Uterus (tissue), 2 donors: ENCODE results near the gene DHX35.

Experiments used
- CTCF ChIP-seq, 4 experiments: fragments of 200-600 bp in 2 of 4; fragments of 450-650 bp in 2 of 4; sonication (generic) in 2 of 4; IDR thresholded peaks; one replicate each; pipeline ENCODE4 v1.5.1; 2016 to 2019; ENCODE audit warnings: antibody characterized with exemption in 4 of 4, mild to moderate bottlenecking in 2 of 4, moderate library complexity in 1 of 4
- POLR2A ChIP-seq, 2 donors: fragments of 450-650 bp; IDR thresholded peaks; one replicate each; pipeline ENCODE4 v1.6.1; 2016; ENCODE audit warnings: antibody characterized with exemption in 2 of 2, mild to moderate bottlenecking in 1 of 2, moderate library complexity in 1 of 2

- TF ChIP-seq CTCF (IDR thresholded peaks at IDR 0.05) (no peak), POLR2A (IDR thresholded peaks at IDR 0.05) (no peak)
Measured at GRCh38 chr20:38990728-38991127, 28.6 kb downstream of the DHX35 start.
